Chondrocyte (in vitro differentiated cells): Measurements from ENCODE around the gene ACVR1B. TPM values are rescaled to one million over a fixed set of nuclear protein-coding genes. Genes with fewer than 3 reads are reported as not detected.

Source experiments
- DNase-seq: peaks from one replicate; pipeline ENCODE4 v3.0.0; 2021; ENCODE audit warnings: mixed read lengths, low spot score
- H3K27ac Mint-ChIP-seq: one replicate; pipeline ENCODE4 v1.8.0; 2021; ENCODE audit warnings: mild to moderate bottlenecking, moderate library complexity, mixed read lengths; ENCODE audit not compliant: unreplicated experiment
- H3K27me3 Mint-ChIP-seq: 2 replicates; pipeline ENCODE4 v1.8.0; 2021; ENCODE audit warnings: low read depth, mixed read lengths
- H3K36me3 Mint-ChIP-seq: 2 replicates; pipeline ENCODE4 v1.8.0; 2021; ENCODE audit warnings: low read depth, mixed read lengths
- H3K4me1 Mint-ChIP-seq: 2 replicates; pipeline ENCODE4 v1.8.0; 2021; ENCODE audit warnings: low read depth, mild to moderate bottlenecking, mixed read lengths
- H3K4me3 Mint-ChIP-seq: one replicate; pipeline ENCODE4 v1.8.0; 2021; ENCODE audit warnings: mild to moderate bottlenecking, moderate library complexity, mixed read lengths; ENCODE audit not compliant: unreplicated experiment
- H3K9me3 Mint-ChIP-seq: 2 replicates; pipeline ENCODE4 v1.8.0; 2021; ENCODE audit warnings: low read depth, mixed read lengths
- CTCF ChIP-seq: fragments of 200-600 bp; sonication (generic); IDR thresholded peaks from 2 replicates; pipeline ENCODE4 v1.5.0; 2021; ENCODE audit warnings: antibody characterized with exemption, mild to moderate bottlenecking, moderate library complexity
- total RNA-seq: library from RNA; stranded (reverse); gene quantifications from 3 replicates; pipeline ENCODE4 v1.2.1, GENCODE V29; 2021

Gene ACVR1B
- total RNA-seq, 1 donor from 2014 or later, result 10.6 TPM

GRCh38 chr12:51984657-51985056 lies 33.2 kb downstream of the ACVR1B start:
- peaks cover under 1% of the 10 kb centered on the region for H3K4me1 Mint-ChIP-seq
- no peak for DNase-seq
- no peak for TF ChIP-seq CTCF
- no peak overlapping the region for H3K4me3 Mint-ChIP-seq
- peaks cover 11% of the 10 kb centered on the region for H3K36me3 Mint-ChIP-seq
- no peak overlapping the region for H3K27ac Mint-ChIP-seq
- no peaks in the 10 kb centered on the region for H3K9me3 Mint-ChIP-seq
- no peaks in the 10 kb centered on the region for H3K27me3 Mint-ChIP-seq

GRCh38 chr12:51985154-51985835 lies 33.8 kb downstream of the ACVR1B start:
- no peaks in the 10 kb centered on the region for H3K9me3 Mint-ChIP-seq
- TF ChIP-seq CTCF, result no peak
- H3K27ac Mint-ChIP-seq, result no peak overlapping the region
- DNase-seq, result no peak
- H3K36me3 Mint-ChIP-seq, result peaks cover 11% of the 10 kb centered on the region
- no peaks in the 10 kb centered on the region for H3K4me1 Mint-ChIP-seq
- no peak overlapping the region for H3K4me3 Mint-ChIP-seq
- H3K27me3 Mint-ChIP-seq, result no peaks in the 10 kb centered on the region

GRCh38 chr12:51986834-51987233 lies 35.3 kb downstream of the ACVR1B start:
- H3K36me3 Mint-ChIP-seq, result peaks cover 11% of the 10 kb centered on the region
- H3K27me3 Mint-ChIP-seq, result no peaks in the 10 kb centered on the region
- H3K9me3 Mint-ChIP-seq, result no peaks in the 10 kb centered on the region
- TF ChIP-seq CTCF, result no peak
- H3K4me1 Mint-ChIP-seq, result no peaks in the 10 kb centered on the region
- DNase-seq, result no peak
- H3K4me3 Mint-ChIP-seq, result no peak overlapping the region
- no peak overlapping the region for H3K27ac Mint-ChIP-seq

- Mint-ChIP-seq H3K27ac (no peak overlapping the region), H3K36me3 (peaks cover 6% of the 10 kb centered on the region), H3K9me3 (no peaks in the 10 kb centered on the region), H3K4me1 (peaks cover 12% of the 10 kb centered on the region), H3K27me3 (no peaks in the 10 kb centered on the region), H3K4me3 (no peak overlapping the region)
- no peak for TF ChIP-seq CTCF
- no peak for DNase-seq
Measured at GRCh38 chr12:51992246-51992645, 40.7 kb downstream of the ACVR1B start.

GRCh38 chr12:51994539-51994820 lies 43.0 kb downstream of the ACVR1B start:
- Mint-ChIP-seq H3K27ac (no peak overlapping the region), H3K27me3 (no peaks in the 10 kb centered on the region), H3K4me3 (no peak overlapping the region), H3K4me1 (peaks cover 12% of the 10 kb centered on the region), H3K9me3 (no peaks in the 10 kb centered on the region), H3K36me3 (peaks cover 7% of the 10 kb centered on the region)
- no peak for TF ChIP-seq CTCF
- DNase-seq, result no peak
